ENCODE data around the gene SLC41A2.

The SLC41A2 gene

DNA sequence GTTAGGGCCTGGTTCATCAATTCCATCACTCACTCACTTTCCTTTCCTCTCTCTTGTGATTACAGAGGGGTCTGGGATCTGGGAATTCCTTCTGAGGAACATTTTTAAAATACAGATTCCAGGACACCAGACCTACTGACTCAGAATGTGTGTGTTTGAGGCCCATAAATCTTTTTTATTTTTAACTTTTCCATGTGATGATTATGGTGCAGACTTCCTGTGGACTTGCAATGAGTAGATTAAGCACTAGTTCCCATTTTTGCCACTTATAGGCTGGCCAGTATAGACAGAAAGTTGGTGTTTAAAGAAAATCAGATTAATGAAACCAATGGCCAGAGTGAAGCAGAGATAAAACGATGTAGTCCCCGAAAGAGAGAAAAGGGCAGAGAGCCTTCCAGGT, 28.1 kb downstream of the SLC41A2 start:
- H3K27me3 Mint-ChIP-seq (ENCODE audit: low read depth, poor library complexity), result peaks cover 3% of the 10 kb centered on the region
- no peaks in the 10 kb centered on the region for H3K36me3 Mint-ChIP-seq (ENCODE audit: low read depth)
- no peaks in the 10 kb centered on the region for H3K9me3 Mint-ChIP-seq
- H3K4me1 Mint-ChIP-seq, result no peaks in the 10 kb centered on the region
- no peak overlapping the region for H3K4me3 Mint-ChIP-seq
- no peak for DNase-seq
- TF ChIP-seq CTCF (IDR thresholded peaks at IDR 0.05), result no peak
- H3K27ac Mint-ChIP-seq, result no peak overlapping the region

GRCh38 chr12:104929368-104929767, 28.7 kb downstream of the SLC41A2 start:
- Mint-ChIP-seq H3K4me3 (no peak overlapping the region), H3K36me3 (ENCODE audit: low read depth) (no peaks in the 10 kb centered on the region), H3K9me3 (no peaks in the 10 kb centered on the region), H3K27ac (no peak overlapping the region), H3K27me3 (ENCODE audit: low read depth, poor library complexity) (peaks cover 3% of the 10 kb centered on the region), H3K4me1 (no peaks in the 10 kb centered on the region)
- TF ChIP-seq CTCF (IDR thresholded peaks at IDR 0.05), result no peak
- DNase-seq, result no peak

- DNase-seq, result no peak
- Mint-ChIP-seq H3K9me3 (peaks cover 6% of the 10 kb centered on the region), H3K27me3 (ENCODE audit: low read depth, poor library complexity) (peaks cover 8% of the 10 kb centered on the region), H3K36me3 (ENCODE audit: low read depth) (no peaks in the 10 kb centered on the region), H3K4me1 (no peaks in the 10 kb centered on the region), H3K4me3 (no peak overlapping the region), H3K27ac (no peak overlapping the region)
- no peak for TF ChIP-seq CTCF (IDR thresholded peaks at IDR 0.05)
Observed at GRCh38 chr12:104928036-104928745, 29.9 kb downstream of the SLC41A2 start.

GRCh38 chr12:104925501-104925900, 32.6 kb downstream of the SLC41A2 start:
- TF ChIP-seq CTCF (IDR thresholded peaks at IDR 0.05), result no peak
- Mint-ChIP-seq H3K27me3 (ENCODE audit: low read depth, poor library complexity) (peaks cover 8% of the 10 kb centered on the region), H3K36me3 (ENCODE audit: low read depth) (peaks cover 19% of the 10 kb centered on the region), H3K9me3 (peaks cover 31% of the 10 kb centered on the region), H3K27ac (no peak overlapping the region), H3K4me3 (no peak overlapping the region), H3K4me1 (no peaks in the 10 kb centered on the region)
- no peak for DNase-seq

- Mint-ChIP-seq H3K4me3 (no peak overlapping the region), H3K27me3 (ENCODE audit: low read depth, poor library complexity) (peaks cover 5% of the 10 kb centered on the region), H3K36me3 (ENCODE audit: low read depth) (peaks cover 24% of the 10 kb centered on the region), H3K4me1 (no peaks in the 10 kb centered on the region), H3K9me3 (peaks cover 37% of the 10 kb centered on the region), H3K27ac (no peak overlapping the region)
- no peak for DNase-seq
- no peak for TF ChIP-seq CTCF (IDR thresholded peaks at IDR 0.05)
Observed at GRCh38 chr12:104921340-104921739, 36.8 kb downstream of the SLC41A2 start.

- H3K27ac Mint-ChIP-seq, result no peak overlapping the region
- H3K4me3 Mint-ChIP-seq, result no peak overlapping the region
- peaks cover 6% of the 10 kb centered on the region for H3K27me3 Mint-ChIP-seq (ENCODE audit: low read depth, poor library complexity)
- TF ChIP-seq CTCF (IDR thresholded peaks at IDR 0.05), result no peak
- H3K4me1 Mint-ChIP-seq, result no peaks in the 10 kb centered on the region
- no peak for DNase-seq
- no peaks in the 10 kb centered on the region for H3K9me3 Mint-ChIP-seq
- H3K36me3 Mint-ChIP-seq (ENCODE audit: low read depth), result no peaks in the 10 kb centered on the region
Observed at GRCh38 chr12:104911942-104912341, 46.1 kb downstream of the SLC41A2 start.
